C4-2B (cell line): ENCODE measurements around the gene ATXN1.
A peak's percentile ranks its signal among the peaks of the same experiment; 100 is the strongest.

Experiments
- H3K27ac ChIP-seq: fragments of 450-650 bp; 2 replicates; pipeline ENCODE4 v1.5.1; 2017
- ZFX ChIP-seq: fragments of 450-650 bp; IDR thresholded peaks from 2 replicates; pipeline ENCODE4 v1.6.1; 2017
- TF ChIP-seq, protein P1 (sequence below): fragments of 450-650 bp; conservative IDR thresholded peaks from 2 replicates; pipeline ENCODE4 v1.5.1; 2017; ENCODE audit warnings: mild to moderate bottlenecking

ATXN1 gene

DNA sequence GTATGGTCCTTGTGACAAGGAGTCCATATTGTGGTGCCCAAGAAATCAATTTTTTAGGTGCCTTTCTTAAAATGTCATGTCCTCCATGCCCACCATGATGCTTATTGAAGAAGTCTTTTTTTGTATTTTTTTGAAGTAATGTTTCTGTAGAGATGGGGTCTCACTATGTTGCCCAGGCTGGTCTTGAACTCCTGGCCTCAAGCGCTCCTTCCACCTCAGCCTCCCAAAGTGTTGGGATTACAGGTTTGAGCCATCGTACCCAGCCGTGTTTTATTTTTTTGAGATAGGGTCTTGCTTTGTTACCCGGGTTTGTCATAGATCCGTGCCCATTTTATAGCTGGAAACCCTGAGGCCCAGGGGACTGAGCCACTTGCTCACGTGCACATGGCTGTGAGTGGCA, 238.3 kb downstream of the ATXN1 start:
- no peak overlapping the region for H3K27ac ChIP-seq
- no peak for TF ChIP-seq ZFX
- TF ChIP-seq, protein P1, sequence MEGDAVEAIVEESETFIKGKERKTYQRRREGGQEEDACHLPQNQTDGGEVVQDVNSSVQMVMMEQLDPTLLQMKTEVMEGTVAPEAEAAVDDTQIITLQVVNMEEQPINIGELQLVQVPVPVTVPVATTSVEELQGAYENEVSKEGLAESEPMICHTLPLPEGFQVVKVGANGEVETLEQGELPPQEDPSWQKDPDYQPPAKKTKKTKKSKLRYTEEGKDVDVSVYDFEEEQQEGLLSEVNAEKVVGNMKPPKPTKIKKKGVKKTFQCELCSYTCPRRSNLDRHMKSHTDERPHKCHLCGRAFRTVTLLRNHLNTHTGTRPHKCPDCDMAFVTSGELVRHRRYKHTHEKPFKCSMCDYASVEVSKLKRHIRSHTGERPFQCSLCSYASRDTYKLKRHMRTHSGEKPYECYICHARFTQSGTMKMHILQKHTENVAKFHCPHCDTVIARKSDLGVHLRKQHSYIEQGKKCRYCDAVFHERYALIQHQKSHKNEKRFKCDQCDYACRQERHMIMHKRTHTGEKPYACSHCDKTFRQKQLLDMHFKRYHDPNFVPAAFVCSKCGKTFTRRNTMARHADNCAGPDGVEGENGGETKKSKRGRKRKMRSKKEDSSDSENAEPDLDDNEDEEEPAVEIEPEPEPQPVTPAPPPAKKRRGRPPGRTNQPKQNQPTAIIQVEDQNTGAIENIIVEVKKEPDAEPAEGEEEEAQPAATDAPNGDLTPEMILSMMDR = no peak

DNA sequence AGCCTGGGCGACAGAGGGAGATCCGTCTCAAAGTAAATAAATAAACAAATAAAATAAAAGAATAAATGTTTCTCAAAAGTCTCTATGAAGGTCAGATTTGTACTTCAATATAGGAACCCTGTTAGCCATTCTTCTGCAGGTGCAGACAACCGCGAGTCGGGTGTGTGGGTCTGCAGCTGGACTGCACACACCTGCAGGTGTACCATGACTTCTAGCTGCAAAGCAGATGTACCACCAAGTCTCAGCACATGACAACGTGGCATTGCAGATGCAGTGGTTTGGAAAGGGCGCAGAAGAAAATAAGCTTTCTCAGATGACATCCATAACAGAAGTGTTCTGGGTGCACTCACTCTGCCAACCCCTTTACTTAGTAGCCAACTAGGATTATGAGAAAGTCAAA, 239.7 kb downstream of the ATXN1 start:
- TF ChIP-seq ZFX = no peak
- TF ChIP-seq, protein P1 = no peak
- no peak overlapping the region for H3K27ac ChIP-seq

DNA sequence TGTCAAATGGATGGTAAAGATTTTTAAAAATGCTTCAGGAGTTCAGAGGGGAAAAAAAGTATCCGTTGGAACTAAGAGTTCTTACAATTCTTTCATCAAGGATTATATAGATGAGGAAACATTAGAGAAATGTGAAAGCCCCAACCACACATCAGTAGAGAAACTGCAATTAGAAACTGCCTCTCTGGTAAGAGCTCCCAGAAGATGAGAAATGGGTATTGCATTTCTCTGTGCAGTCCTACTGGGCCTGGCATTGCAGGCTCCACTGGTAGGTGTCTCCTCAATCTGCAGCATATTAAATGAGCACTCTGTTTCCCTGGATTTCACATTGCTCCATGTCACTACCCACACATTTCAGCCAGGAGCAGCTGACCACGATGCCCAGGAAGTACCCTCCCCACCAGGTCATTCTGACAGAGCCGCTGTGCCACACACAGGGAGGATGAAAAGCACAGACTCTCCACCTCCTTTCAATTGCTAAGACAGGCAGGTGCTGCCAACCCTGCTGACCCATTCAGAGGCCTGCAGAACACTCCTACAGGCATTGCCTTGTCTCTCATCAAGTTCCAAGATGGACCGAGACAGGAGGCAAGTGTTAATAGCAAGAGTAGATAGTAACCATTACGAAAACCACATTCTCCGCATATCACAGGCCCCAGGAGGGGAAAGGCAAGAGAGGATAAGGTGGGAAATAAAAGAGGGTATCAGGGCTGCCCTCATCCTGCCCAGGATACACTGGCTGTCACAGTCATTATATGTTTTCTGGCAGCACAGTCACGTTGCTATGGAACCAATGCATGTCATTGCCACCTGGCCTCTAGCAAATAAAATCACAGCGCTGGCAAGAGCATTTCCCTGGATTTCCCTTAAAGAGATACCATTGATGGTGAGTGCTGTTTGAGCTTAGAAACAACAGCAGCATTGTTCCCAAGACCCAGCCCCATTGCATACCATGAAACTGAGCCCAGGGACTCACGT, 241.7 kb downstream of the ATXN1 start:
- H3K27ac ChIP-seq = no peak overlapping the region
- TF ChIP-seq, protein P1 = no peak
- no peak for TF ChIP-seq ZFX

DNA sequence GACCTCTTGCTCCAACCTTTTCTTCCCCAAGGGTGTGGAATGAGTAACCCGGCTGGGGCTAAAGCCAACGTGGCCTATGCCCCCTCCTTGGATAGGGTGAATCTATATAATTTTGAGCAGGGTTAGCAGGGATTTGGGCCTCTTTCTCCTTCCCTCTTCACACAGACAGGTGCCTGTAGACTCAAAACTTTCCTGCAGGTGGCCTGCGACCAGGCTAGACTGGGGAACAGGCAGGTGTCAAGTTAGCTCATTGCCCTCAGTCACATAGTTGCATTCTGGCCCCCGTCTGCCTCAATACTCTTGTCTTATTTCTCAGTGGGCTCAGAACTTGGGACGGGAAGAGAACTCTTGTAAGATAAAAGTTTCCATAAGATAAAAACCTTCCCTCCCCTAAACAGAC, 243.0 kb downstream of the ATXN1 start:
- TF ChIP-seq, protein P1 = no peak
- no peak for TF ChIP-seq ZFX
- no peak overlapping the region for H3K27ac ChIP-seq

DNA sequence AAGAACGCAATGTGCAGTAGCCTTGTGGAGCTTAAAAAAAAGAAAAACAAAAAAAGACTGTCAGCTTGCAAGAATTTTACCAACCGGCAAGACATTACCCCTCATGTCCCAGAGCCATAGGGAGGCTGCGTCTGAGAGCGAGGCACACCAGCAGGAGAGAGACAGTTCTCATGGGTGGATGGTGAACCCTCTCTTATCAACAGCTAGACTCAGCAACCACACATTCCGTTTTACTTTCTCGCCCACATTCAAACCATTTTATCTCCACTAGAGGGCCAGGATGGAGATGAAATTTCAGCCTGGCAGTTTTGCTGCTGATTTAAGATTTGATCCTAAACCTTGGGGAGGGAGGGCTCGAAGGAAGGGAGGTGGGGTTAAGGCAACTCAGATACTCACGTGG, 247.0 kb downstream of the ATXN1 start:
- H3K27ac ChIP-seq = no peak overlapping the region

DNA sequence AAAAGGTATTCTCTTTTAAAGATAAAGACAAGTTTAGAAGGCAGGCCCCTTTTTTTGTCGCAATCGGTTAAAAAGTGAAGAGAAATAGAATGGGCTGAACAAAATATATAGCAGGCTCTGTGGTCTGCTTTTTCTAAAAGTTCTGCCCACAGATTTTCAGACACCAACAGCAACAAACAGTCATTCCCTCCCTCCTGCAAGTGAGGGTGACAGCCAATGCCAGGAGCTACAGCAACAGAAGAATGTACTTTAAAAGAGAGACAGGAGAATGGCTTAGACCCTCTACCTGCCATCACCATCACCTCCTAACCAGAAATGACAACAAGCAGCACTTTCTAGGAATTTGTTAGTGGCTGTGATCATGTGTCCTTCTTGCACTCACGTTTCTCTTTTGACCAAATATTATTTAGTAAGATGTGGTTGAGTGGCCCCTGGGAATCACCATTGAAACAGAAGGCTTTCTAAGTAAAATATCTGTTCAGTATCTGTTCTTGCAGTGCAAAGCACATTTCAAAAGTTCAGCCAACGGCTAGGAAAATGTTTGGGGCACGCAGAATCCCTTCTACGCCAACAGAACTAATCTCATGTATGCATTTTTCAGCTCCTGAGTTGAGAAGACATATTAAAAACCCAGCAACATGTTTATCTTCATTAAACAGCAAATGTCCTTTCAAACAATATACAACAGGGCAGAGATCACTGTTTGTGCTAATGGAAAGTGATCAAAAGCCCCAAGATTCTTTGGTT, 248.5 kb downstream of the ATXN1 start:
- TF ChIP-seq, protein P1 = no peak
- no peak for TF ChIP-seq ZFX
- H3K27ac ChIP-seq = no peak overlapping the region

More for the DNA sequence above, 247.0 kb downstream of the ATXN1 start:
- TF ChIP-seq ZFX = no peak
- TF ChIP-seq, protein P1 = peak; percentile 68
